Fibroblast of villous mesenchyme (primary cell): ENCODE measurements around the gene MAP2K7. TPM values are rescaled to one million over a fixed set of nuclear protein-coding genes. Genes with fewer than 3 reads are reported as not detected.
A peak's percentile ranks its signal among the peaks of the same experiment; 100 is the strongest.
"Not testable (repeated sequence)": the region's sequence is repeated elsewhere in the genome, so short reads cannot be mapped to it uniquely, and the experiment has no call there.

Experiments
- DNase-seq: peaks from one replicate; pipeline ENCODE4 v3.0.0-alpha.2; 2010; ENCODE audit warnings: low read depth
- H3K4me3 ChIP-seq: 2 replicates; pipeline ENCODE4 v1.5.1; 2011; ENCODE audit warnings: low read depth, mild to moderate bottlenecking, low read length
- total RNA-seq: library from RNA; depleted of rRNA; stranded (reverse); fragments of >200 nt; gene quantifications from 2 replicates; pipeline ENCODE4 v1.2.3, GENCODE V29; 2012
- TF ChIP-seq, protein P1 (sequence below): IDR thresholded peaks from 2 replicates; pipeline ENCODE4 v1.5.1; 2012; ENCODE audit warnings: low read depth, mild to moderate bottlenecking, low read length; ENCODE audit not compliant: insufficient read depth

The MAP2K7 gene
- total RNA-seq, 1 donor: 12.1 TPM

DNA sequence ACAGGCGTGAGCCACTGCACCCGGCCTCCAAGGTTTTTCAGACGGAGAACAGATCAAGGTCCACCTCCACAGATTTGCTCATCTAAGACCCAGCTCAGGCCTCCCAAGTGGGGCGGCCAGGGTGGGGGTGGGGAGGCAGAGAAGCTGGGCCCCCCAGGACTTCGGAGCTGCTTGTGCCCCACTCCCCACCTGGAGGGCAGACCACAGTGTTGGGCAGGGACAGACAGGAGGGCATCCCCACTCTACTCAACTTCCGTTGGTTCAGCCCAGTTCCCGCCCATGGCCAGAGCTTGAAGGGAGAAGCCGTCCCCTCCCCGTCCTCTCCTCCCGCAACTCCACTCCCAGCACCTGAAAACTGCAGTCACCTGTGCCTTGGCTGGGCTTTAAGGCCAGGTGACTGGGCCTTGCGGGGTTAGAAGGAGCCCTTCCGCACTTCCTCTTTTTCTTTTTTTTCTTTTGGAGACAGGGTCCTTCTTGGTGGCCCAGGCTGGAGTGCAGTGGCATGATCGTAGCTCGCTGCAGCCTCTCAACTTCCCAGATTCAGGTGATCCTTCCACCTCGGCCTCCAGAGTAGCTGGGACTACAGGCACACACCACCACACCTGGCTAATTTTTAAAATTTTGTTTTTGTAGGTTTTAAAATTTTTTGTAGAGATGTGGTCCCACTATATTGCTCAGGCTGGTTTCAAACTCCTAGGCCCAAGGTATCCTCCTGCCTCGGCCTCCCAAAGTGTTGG is 16.1 kb upstream of the MAP2K7 start:
- no peak overlapping the region for H3K4me3 ChIP-seq

DNA sequence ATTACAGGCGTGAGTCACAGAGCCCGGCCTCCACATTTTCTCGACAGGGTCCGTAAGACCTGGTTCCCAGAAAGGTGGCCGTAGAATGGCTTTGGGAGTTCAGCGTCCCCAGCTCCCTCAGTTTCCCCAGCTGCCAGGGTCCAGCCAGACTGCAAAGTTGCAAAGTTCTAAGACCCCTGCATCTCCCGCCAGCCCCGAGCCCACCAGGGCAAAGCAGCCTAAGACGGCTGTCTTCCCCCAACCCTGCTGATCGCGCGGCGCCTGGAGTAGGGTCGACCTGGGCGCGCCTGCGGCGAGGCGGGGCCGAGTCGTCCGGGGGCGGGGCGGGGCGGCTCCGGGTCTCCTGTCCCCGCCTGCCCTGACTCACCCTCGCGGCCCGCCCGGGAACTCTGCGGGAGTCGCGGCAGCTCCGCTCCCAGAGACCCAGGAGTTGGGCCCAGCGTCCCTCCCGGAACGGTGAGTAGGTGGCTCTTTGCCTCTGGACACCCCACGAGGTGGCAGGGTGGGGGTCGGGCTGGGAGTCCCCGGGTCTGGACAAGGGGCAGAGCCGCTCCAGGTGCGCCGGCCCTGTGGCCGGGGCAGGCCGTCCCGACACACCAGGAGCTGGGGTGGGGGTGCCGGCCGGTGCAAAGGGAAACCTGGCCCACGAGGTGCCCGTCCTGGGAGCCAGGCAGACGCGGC is 15.4 kb upstream of the MAP2K7 start, which contains the start of gene LRRC8E:
TSS of gene LRRC8E (plus strand) at position 366 of the 681 bp plus-strand sequence. CDS start 7,094 bp downstream, outside the sequence.
- H3K4me3 ChIP-seq: peak within 1 kb of the TSS; percentile 73
- DNase-seq: peak; percentile 61
- TF ChIP-seq, protein P1, sequence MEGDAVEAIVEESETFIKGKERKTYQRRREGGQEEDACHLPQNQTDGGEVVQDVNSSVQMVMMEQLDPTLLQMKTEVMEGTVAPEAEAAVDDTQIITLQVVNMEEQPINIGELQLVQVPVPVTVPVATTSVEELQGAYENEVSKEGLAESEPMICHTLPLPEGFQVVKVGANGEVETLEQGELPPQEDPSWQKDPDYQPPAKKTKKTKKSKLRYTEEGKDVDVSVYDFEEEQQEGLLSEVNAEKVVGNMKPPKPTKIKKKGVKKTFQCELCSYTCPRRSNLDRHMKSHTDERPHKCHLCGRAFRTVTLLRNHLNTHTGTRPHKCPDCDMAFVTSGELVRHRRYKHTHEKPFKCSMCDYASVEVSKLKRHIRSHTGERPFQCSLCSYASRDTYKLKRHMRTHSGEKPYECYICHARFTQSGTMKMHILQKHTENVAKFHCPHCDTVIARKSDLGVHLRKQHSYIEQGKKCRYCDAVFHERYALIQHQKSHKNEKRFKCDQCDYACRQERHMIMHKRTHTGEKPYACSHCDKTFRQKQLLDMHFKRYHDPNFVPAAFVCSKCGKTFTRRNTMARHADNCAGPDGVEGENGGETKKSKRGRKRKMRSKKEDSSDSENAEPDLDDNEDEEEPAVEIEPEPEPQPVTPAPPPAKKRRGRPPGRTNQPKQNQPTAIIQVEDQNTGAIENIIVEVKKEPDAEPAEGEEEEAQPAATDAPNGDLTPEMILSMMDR: no peak

More for the DNA sequence above, 16.1 kb upstream of the MAP2K7 start:
- no peak for DNase-seq
- TF ChIP-seq, protein P1: no peak

DNA sequence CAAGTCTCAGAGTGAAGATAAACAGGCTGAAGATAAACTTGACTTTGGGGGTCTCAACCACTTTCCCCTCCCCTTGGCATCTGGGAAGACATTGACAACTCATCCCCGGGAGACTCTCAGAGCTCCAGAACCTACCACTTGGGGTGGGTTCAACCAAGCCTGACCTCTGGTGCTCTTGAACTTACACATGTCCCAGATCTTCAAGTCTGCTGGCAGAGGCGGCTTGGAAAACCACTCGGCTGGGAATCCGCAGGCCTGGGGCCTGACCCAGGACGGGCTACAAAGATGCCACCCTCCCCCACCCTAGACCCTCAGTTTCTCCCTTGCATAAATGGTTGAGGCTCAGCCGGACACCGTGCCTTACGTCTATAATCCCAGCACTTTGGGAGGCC is 14.9 kb upstream of the MAP2K7 start:
- DNase-seq: no peak
- TF ChIP-seq, protein P1: no peak
- peak overlapping the region; percentile 73 for H3K4me3 ChIP-seq

DNA sequence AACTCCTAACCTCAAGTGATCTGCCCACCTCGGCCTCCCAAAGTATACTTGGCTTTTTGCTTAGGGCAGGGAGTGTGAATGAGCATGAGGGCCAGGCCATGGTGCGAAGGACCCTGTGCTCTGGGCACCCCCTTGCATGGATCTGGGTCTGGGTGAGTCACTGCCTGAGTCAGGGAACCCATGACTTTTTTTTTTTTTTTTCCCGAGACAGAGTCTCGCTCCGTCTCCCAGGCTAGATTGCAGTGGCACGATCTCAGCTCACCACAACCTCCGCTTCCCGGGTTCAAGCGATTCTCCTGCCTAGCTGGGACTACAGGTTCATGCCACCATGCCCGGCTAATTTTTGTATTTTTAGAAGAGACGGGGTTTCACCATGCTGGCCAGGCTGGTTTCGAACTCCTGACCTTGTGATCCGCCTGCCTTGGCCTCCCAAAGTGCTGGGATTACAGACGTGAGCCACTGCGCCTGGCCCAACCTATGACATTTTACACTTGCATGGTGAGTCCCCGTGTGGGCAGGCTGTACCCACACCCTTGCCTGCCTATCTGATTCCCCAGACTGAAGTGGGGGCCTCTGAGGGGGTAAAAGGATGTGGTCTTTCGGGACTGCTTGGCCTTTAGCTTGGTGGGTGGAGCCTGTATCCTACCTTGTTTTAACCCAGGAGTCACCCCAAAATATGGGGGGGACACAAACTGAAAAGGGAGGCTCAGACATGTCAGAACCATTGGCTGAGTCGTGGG is 10.1 kb upstream of the MAP2K7 start:
- DNase-seq: peak; percentile 56
- not testable (repeated sequence) for H3K4me3 ChIP-seq

DNA sequence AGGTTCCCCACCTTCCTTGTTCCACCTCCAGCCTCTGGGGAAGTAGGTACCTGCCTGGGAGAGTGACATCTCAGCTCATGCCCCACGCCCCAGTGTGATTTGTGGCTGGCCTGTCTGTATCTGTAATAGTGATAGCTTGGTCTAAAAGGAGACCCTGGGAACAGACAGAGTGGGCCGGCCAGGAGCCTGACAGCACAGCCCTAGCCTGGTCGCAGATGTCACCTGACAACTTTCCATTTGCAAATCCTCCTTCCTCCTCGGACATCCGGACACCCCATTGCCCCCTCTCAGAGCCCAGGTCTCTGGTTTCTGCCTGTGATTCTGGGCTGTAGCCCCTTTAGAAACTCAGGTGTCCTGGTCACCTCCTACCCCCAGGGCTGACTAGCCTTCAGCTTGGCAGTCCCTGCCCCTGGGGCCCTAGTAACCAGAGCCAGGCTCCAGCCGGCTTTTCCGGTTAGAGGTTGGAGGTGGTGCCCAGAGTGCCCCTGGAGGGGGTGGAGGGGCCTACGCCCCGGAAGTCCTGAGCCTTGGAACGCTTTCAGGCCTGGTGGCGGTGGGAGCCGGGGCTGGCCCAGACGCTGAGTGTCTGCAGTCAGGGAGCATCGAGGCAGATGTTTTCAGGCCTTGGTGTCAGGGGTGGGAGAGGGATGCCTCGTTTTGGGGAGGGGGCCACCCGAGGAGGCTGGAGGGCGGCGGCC is 8.9 kb upstream of the MAP2K7 start:
- DNase-seq: no peak
- TF ChIP-seq, protein P1: no peak
- H3K4me3 ChIP-seq: no peak overlapping the region

DNA sequence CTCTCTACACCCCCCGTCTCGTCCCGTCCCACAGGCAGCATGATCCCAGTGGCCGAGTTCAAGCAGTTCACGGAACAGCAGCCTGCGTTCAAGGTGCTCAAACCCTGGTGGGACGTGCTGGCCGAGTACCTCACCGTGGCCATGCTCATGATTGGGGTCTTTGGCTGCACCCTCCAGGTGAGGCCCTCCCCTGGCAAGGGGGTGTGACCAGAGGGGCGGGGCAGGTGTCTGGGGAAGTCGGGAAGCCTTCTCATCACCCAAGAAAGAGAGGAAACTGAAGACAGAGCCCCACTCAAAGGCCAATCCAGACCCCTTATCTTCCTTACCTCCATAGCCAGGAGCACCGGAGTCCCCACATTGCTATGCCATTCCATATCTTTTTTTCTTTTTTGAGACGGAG is 8.1 kb upstream of the MAP2K7 start:
- TF ChIP-seq, protein P1: no peak
- no peak overlapping the region for H3K4me3 ChIP-seq
- DNase-seq: no peak

DNA sequence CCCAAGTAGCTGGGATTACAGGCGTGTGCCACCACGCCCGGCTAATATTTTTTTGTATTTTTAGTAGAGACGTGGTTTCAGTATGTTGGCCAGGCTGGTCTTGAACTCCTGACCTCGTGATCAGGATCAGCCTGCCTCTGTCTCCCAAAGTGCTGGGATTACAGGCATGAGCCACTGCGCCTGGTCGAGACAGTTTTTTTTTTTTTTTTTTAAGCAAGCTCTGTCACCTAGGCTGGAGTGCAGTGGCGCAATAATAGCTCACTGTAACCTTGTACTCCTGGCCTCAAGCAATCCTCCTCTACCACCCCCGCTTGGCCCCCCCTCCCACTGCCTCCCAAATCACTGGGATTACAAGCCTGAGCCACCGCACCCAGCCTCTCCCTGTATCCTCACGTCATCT is 6.4 kb upstream of the MAP2K7 start:
- DNase-seq: peak; percentile 16
- TF ChIP-seq, protein P1: no peak
- H3K4me3 ChIP-seq: no peak overlapping the region
